HG02798 (cell line): ENCODE measurements around the gene OR5AS1.
"Not testable (repeated sequence)": the region's sequence is repeated elsewhere in the genome, so short reads cannot be mapped to it uniquely, and the experiment has no call there.

Experiments
- ATAC-seq: cut with Tn5 transposase; IDR thresholded peaks from one replicate; pipeline ENCODE4 v1.9.1; 2021; ENCODE audit warnings: mild to moderate bottlenecking; ENCODE audit not compliant: unreplicated experiment, poor library complexity

The OR5AS1 gene

DNA sequence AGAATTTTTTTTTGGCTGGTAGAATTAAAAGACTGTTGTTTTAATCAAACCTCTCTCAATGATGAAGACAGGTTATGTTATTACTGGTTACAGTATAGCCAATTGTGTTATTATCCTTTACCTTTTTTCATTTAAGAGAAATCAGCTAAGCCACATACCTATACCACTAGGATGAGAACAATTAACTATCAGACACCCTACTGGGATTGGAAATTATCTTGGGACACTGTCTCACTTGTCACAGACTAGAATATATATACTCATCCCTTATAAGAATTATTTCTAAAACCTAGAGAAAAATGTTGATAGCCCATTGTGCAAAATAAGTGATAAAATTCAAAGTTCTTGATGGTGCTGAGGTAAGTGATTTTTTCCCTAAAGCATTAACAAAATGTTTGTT is at the start of gene OR5AS1:
OR5AS1 (plus strand) TSS at position 301 of the 400 bp plus-strand sequence. CDS start 2,765 bp downstream, outside the sequence.
- ATAC-seq: no peak

GRCh38 chr11:55994525-55994924 is 32.9 kb upstream of the OR5AS1 start, which contains the start of gene OR5F1:
Gene OR5F1 (minus strand): TSS chr11:55994625. CDS start chr11:55994625, 0 bp downstream.
- no peak for ATAC-seq

DNA sequence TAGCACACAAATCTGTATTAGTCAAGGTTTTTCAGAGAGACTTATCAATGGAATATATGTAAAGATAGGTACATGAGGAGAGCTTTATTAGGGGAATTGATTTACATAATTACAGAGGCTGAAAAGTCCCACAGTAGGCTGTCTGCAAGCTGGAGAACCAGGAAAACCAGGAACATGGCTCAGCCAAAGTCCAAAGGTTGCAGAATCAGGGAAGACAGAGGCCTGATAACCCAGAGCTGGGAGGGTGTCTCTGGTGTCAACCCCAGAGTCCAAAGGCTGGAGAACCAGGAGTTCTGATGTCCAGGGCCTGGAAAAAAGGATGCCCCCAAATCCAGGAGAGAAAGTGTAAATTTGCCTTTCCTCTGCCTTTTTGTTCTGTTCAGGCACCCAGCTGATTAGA is 16.7 kb upstream of the OR5AS1 start:
- no peak for ATAC-seq

GRCh38 chr11:56013805-56014204 is 13.6 kb upstream of the OR5AS1 start:
- ATAC-seq: no peak

DNA sequence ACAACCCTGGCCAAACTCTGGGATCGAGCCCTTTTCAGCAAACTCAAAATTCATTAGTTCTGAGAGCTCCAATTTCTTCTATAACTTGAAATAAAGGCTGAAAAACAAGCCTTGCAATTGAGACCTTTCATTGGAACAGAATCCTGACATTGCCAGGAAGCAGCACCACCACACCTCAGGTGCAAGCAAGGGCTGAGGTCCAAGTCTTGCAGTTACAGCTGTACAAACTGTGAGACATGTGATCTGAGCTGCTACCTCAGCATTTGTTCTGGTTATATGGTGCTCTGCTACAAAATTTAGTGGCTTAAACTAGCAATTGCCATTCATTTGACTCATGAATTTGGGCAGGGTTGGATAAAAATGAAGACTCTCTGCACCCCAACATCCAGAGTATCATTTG is 18.1 kb downstream of the OR5AS1 start:
- no peak for ATAC-seq

DNA sequence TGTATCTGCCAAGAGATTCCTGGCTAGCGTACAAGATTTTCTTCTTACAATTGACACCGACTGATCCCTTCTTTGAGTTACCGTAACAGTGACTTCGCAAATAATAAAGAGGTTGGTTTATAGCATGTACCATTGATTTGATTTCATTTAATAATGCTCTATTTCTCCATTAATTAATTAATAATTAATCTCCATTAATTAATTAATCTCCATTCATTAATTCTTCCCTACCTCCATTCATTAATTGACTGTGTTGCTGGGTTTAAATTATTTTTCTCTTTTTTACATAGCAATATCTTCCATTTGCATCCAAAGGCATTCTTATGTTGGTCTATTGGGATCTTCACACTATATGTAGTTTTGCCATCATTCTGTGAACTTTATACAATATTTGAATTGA is 21.0 kb downstream of the OR5AS1 start:
- no peak for ATAC-seq

DNA sequence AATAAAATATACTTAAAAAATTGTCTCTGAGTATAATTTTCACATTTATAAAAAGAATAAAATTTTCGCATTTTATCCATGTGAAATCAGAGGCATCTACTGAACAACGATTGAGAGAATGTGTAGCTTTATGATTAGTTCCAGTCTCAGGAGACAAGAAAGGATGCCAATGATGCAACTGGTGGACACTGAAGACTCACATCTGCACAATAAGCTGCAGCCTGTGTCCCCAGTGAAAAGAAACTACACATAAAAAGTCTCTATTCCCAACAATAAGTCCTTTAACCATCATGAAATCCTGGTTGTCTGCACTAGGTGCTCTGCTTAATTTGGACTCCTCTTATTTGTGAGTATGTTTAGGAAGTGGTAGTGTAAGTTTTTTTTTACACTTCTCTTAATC is 22.0 kb downstream of the OR5AS1 start:
- ATAC-seq: no peak

DNA sequence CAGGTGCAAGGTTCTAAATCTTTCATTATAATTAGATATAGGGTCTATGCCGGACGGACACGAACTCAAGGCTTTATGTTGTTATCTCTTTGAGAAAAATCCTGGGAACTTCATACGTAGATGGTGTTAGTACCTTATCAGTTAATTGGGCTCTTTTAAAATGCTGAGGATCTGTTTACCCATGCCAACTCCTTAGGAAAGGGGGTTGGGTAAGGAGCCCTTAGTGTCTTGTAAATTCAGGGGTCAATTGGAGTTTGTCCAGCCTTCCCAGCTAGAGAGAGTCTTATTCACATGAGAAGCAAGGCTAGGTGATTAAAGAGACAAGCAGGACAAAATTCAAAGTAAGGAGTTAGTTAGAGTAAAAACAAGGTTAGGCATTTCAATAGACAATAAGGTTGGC is 28.9 kb downstream of the OR5AS1 start:
- ATAC-seq: not testable (repeated sequence)

DNA sequence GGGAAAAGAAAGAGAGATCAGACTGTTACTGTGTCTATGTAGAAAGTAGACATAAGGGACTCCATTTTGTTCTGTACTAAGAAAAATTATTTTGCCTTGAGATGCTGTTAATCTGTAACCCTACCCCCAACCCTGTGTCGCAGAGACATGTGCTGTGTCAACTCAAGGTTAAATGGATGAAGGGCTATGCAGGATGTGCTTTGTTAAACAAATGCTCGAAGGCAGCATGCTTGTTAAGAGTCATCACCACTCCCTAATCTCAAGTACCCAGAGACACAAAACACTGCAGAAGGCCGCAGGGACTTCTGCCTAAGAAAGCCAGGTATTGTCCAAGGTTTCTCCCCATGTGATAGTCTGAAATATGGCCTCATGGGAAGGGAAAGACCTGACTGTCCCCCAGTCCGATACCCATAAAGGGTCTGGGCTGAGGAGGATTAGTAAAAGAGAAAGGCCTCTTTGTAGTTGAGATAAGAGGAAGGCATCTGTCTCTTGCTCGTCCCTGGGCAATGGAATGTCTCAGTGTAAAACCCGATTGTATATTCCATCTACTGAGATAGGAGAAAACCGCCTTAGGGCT is 30.3 kb downstream of the OR5AS1 start:
- ATAC-seq: not testable (repeated sequence)

- not testable (repeated sequence) for ATAC-seq
Measured at GRCh38 chr11:56058260-56058780, 30.9 kb downstream of the OR5AS1 start.

DNA sequence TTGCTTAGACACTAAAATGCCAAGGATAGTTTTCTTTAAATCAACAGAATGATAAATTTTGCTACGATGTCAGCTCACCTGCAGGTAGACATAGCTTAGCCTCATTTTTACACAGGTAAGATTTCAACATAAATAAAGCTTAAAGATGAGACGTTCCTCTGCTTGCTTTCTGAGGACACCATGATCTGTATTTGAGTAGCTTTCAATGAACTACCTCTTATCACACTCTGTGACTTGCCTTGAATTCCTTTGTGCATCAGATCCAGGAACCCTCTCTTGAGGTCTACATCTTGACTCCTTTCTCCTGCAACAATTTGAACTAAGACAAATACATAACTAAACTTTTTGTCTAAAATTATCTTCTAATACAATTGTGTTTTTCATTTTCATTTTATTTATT is 39.5 kb downstream of the OR5AS1 start:
- ATAC-seq: no peak
